GM23248 (cell line): ENCODE data around the gene RGCC. TPM values are rescaled to one million over a fixed set of nuclear protein-coding genes. Genes with fewer than 3 reads are reported as not detected.

Experiments used
- DNase-seq: peaks from one replicate; pipeline ENCODE4 v3.0.0-alpha.2; 2015
- H2AFZ ChIP-seq: fragments of 200-600 bp; sonication (generic); 2 replicates; pipeline ENCODE4 v1.6.1; 2016; ENCODE audit warnings: antibody characterized with exemption
- H3F3A ChIP-seq: fragments of 200-600 bp; sonication (generic); 2 replicates; pipeline ENCODE4 v1.6.1; 2016; ENCODE audit warnings: mild to moderate bottlenecking, antibody characterized with exemption, mixed run types; ENCODE audit not compliant: insufficient read depth
- H3K27ac ChIP-seq: fragments of 200-600 bp; sonication (generic); 2 replicates; pipeline ENCODE4 v1.5.1; 2016; ENCODE audit warnings: mild to moderate bottlenecking
- H3K27me3 ChIP-seq: fragments of 200-600 bp; sonication (generic); replicated peaks from 2 replicates; pipeline ENCODE4 v1.6.1; 2016; ENCODE audit warnings: mild to moderate bottlenecking; ENCODE audit not compliant: insufficient read depth
- H3K36me3 ChIP-seq: fragments of 200-600 bp; sonication (generic); 2 replicates; pipeline ENCODE4 v1.6.1; 2016; ENCODE audit warnings: low read depth, mild to moderate bottlenecking
- H3K4me1 ChIP-seq: fragments of 200-600 bp; sonication (generic); 2 replicates; pipeline ENCODE4 v1.6.1; 2016; ENCODE audit warnings: mild to moderate bottlenecking; ENCODE audit not compliant: insufficient read depth
- H3K4me2 ChIP-seq: fragments of 200-600 bp; sonication (generic); one replicate; pipeline ENCODE4 v1.6.1; 2016; ENCODE audit warnings: mild to moderate bottlenecking; ENCODE audit not compliant: unreplicated experiment
- H3K4me3 ChIP-seq: fragments of 200-600 bp; sonication (generic); 2 replicates; pipeline ENCODE4 v1.5.1; 2016; ENCODE audit warnings: mild to moderate bottlenecking
- H3K79me2 ChIP-seq: fragments of 200-600 bp; sonication (generic); 2 replicates; pipeline ENCODE4 v1.6.1; 2016; ENCODE audit warnings: mild to moderate bottlenecking; ENCODE audit not compliant: insufficient read depth
- H3K9ac ChIP-seq: fragments of 200-600 bp; sonication (generic); 2 replicates; pipeline ENCODE4 v1.6.1; 2016; ENCODE audit warnings: mild to moderate bottlenecking
- H3K9me2 ChIP-seq: fragments of 200-600 bp; sonication (generic); 2 replicates; pipeline ENCODE4 v1.6.1; 2016; ENCODE audit warnings: mixed run types, mild to moderate bottlenecking, moderate library complexity; ENCODE audit not compliant: insufficient read depth
- H3K9me3 ChIP-seq: fragments of 200-600 bp; sonication (generic); one replicate; pipeline ENCODE4 v1.6.1; 2017; ENCODE audit warnings: low read depth
- H4K20me1 ChIP-seq: fragments of 200-600 bp; sonication (generic); 2 replicates; pipeline ENCODE4 v1.6.0; 2016; ENCODE audit not compliant: insufficient read depth
- EZH2 ChIP-seq: fragments of 200-600 bp; sonication (generic); IDR thresholded peaks from 2 replicates; pipeline ENCODE4 v1.6.1; 2018; ENCODE audit warnings: antibody characterized with exemption, mild to moderate bottlenecking; ENCODE audit not compliant: insufficient read depth, poor library complexity, severe bottlenecking
- EZH2phosphoT487 ChIP-seq: fragments of 200-600 bp; sonication (generic); IDR thresholded peaks from 2 replicates; pipeline ENCODE4 v1.6.1; 2018; ENCODE audit warnings: antibody characterized with exemption, moderate library complexity, mild to moderate bottlenecking, low read depth; ENCODE audit not compliant: insufficient read depth
- WGBS, 2 experiments: methylation state at CpG; one replicate each; pipeline ENCODE4 v1.1.6; 2015 to 2017; ENCODE audit warnings: low lambda C conversion rate in 2 of 2, low coverage in 1 of 2; ENCODE audit errors: missing lambda C conversion rate in 2 of 2; 5-methylcytosine and 5-hydroxymethylcytosine counted together
- in situ Hi-C: fragments of 300-500 bp; cut with MboI; formaldehyde crosslinking; loops from 2 replicates; pipeline ENCODE4 v1.15.0; 2020
- polyA plus RNA-seq: library from polyadenylated mRNA; unstranded; fragments of >200 nt; fragmentation: Nextera tagmentation; extraction: Ambion mirVana; gene quantifications from 2 replicates; pipeline ENCODE4 v1.2.1, GENCODE V29; 2016
- total RNA-seq: library from RNA; depleted of rRNA; stranded (reverse); fragments of >200 nt; shearing (Covaris generic); gene quantifications from 2 replicates; pipeline ENCODE4 v1.2.3, GENCODE V29; 2014

Gene RGCC
- total and polyA plus RNA-seq, 2 experiments from 2014 or later = 33.3 to 40.6 TPM

GRCh38 chr13:41443969-41444368, 13.4 kb upstream of the RGCC start:
- no peaks in the 10 kb centered on the region for H3F3A ChIP-seq
- no peak overlapping the region for H3K27ac ChIP-seq
- no peak overlapping the region for H3K9ac ChIP-seq
- H3K36me3 ChIP-seq = no peaks in the 10 kb centered on the region
- no peaks in the 10 kb centered on the region for H3K9me2 ChIP-seq
- H4K20me1 ChIP-seq = no peaks in the 10 kb centered on the region
- TF ChIP-seq EZH2 = no peak
- no peak for TF ChIP-seq EZH2phosphoT487
- in situ Hi-C loops = no loop called here
- H3K4me3 ChIP-seq = no peak overlapping the region
- no peak for DNase-seq
- H3K4me1 ChIP-seq = no peaks in the 10 kb centered on the region
- no peaks in the 10 kb centered on the region for H3K27me3 ChIP-seq
- H2AFZ ChIP-seq = no peak overlapping the region
- no peaks in the 10 kb centered on the region for H3K9me3 ChIP-seq
- WGBS, 2 experiments = 50 to 55% methylated on average over 5 of the region's 5 CpGs
- no peak overlapping the region for H3K4me2 ChIP-seq
- no peaks in the 10 kb centered on the region for H3K79me2 ChIP-seq

GRCh38 chr13:41452462-41452861, 4.9 kb upstream of the RGCC start:
- no peak for DNase-seq
- Histone ChIP-seq H3K4me2 (no peak overlapping the region), H4K20me1 (no peaks in the 10 kb centered on the region), H3K79me2 (no peaks in the 10 kb centered on the region), H2AFZ (no peak overlapping the region), H3F3A (no peaks in the 10 kb centered on the region), H3K4me1 (no peaks in the 10 kb centered on the region), H3K4me3 (no peak overlapping the region), H3K36me3 (no peaks in the 10 kb centered on the region), H3K27me3 (no peaks in the 10 kb centered on the region), H3K9me3 (no peaks in the 10 kb centered on the region), H3K9ac (no peak overlapping the region), H3K9me2 (no peaks in the 10 kb centered on the region), H3K27ac (no peak overlapping the region)
- in situ Hi-C loops = no loop called here
- 46 to 52% methylated on average over 3 of the region's 3 CpGs for WGBS, 2 experiments
- TF ChIP-seq EZH2phosphoT487 = no peak
- TF ChIP-seq EZH2 = no peak

- Histone ChIP-seq H3K4me3 (no peak overlapping the region), H3K36me3 (no peaks in the 10 kb centered on the region), H3K4me1 (no peaks in the 10 kb centered on the region), H3K9me3 (no peaks in the 10 kb centered on the region), H2AFZ (no peak overlapping the region), H3K79me2 (no peaks in the 10 kb centered on the region), H3K9me2 (no peaks in the 10 kb centered on the region), H3K4me2 (no peak overlapping the region), H3F3A (0 out of 2 replicates have a peak, but pooled peaks cover under 1% of the 10 kb centered on the region), H3K9ac (no peak overlapping the region), H3K27me3 (no peaks in the 10 kb centered on the region), H3K27ac (no peak overlapping the region), H4K20me1 (no peaks in the 10 kb centered on the region)
- in situ Hi-C loops = no loop called here
- WGBS, 2 experiments = 85 to 86% methylated on average over 7 of the region's 7 CpGs
- DNase-seq = no peak
- TF ChIP-seq EZH2phosphoT487 = no peak
- TF ChIP-seq EZH2 = no peak
These were observed 3.7 kb upstream of the RGCC start for GRCh38 chr13:41453620-41454019.

DNA sequence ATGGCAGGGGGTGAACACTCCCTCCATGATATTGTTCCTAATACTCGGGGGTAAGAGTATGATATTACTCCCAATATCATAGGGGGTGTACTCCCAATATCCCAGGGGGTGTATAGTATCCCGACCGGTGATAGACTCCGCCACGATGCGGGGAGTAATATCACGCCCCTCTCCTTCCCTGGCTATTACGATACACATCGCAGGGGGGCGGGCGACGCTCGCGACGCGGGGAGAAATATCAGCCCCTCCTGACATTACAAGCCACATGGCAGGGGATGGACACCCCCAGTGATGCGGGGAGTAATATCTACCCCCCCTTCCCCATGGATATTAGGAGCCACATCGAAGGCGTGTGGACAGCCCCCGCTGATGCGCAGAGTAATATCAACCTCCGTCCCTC, 3.2 kb upstream of the RGCC start:
- H3K4me3 ChIP-seq = no peak overlapping the region
- H3K27me3 ChIP-seq = no peaks in the 10 kb centered on the region
- H3K27ac ChIP-seq = no peak overlapping the region
- H3K9ac ChIP-seq = no peak overlapping the region
- H3K9me2 ChIP-seq = no peaks in the 10 kb centered on the region
- 94 to 96% methylated on average over 18 to 22 of the region's 22 CpGs for WGBS, 2 experiments
- no peaks in the 10 kb centered on the region for H3K79me2 ChIP-seq
- H3K36me3 ChIP-seq = no peaks in the 10 kb centered on the region
- no peak overlapping the region for H3K4me2 ChIP-seq
- TF ChIP-seq EZH2phosphoT487 = no peak
- H2AFZ ChIP-seq = no peak overlapping the region
- no peaks in the 10 kb centered on the region for H4K20me1 ChIP-seq
- in situ Hi-C loops = no loop called here
- H3F3A ChIP-seq = peaks cover 6% of the 10 kb centered on the region; the same call in 1 of the 2 replicates
- DNase-seq = no peak
- H3K9me3 ChIP-seq = no peaks in the 10 kb centered on the region
- H3K4me1 ChIP-seq = no peaks in the 10 kb centered on the region

DNA sequence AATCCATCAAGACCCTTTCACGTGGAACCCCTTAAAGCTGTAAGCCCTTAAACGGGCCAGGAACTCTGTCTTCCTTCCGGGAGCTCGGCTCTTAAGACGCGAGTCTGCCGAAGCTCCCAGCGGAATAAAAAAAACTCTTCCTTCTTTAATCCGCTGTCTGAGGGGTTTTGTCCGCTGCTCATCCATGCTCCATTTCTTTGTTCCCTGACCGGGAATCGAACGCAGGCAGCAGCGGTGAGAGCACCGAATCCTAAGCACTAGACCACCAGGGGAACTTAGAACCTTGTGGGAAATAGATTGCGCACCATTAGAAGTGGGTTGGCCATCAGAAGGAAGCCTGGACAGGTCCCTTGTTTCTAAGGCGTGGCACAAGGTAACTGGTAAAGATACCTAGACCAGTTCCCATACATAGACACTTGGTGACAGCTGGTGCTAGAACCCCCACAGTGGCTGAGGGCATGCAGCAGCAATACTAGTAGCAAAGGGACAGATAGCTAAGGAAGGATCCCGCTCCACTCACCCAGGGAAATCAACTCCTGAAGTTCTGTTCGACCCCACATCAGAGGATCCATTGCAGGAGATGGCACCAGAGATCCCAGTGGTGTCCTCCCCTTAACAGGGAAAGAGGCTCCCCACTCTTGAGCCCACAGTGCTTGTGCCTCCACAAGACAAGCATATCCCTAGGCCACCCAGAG, 1.5 kb upstream of the RGCC start:
- Histone ChIP-seq H3K27ac (no peak overlapping the region), H3F3A (peaks cover 10% of the 10 kb centered on the region; the same call in 1 of the 2 replicates), H3K4me1 (no peaks in the 10 kb centered on the region), H4K20me1 (no peaks in the 10 kb centered on the region), H3K4me3 (no peak overlapping the region), H3K9me2 (no peaks in the 10 kb centered on the region), H3K36me3 (no peaks in the 10 kb centered on the region), H3K27me3 (no peaks in the 10 kb centered on the region), H2AFZ (no peak overlapping the region), H3K9ac (no peak overlapping the region), H3K9me3 (no peaks in the 10 kb centered on the region), H3K4me2 (no peak overlapping the region), H3K79me2 (no peaks in the 10 kb centered on the region)
- 58 to 62% methylated on average over 19 of the region's 19 CpGs for WGBS, 2 experiments
- in situ Hi-C loops = no loop called here
- DNase-seq = no peak
- TF ChIP-seq EZH2 = no peak
- TF ChIP-seq EZH2phosphoT487 = no peak
